Measurements from ENCODE around the gene HID1. TPM values are rescaled to one million over a fixed set of nuclear protein-coding genes. Genes with fewer than 3 reads are reported as not detected.

HID1 gene
- total and polyA plus RNA-seq, 2 of the 4 experiments (the other 2 are of a cell fraction): 0.18 to 1.7 TPM

DNA sequence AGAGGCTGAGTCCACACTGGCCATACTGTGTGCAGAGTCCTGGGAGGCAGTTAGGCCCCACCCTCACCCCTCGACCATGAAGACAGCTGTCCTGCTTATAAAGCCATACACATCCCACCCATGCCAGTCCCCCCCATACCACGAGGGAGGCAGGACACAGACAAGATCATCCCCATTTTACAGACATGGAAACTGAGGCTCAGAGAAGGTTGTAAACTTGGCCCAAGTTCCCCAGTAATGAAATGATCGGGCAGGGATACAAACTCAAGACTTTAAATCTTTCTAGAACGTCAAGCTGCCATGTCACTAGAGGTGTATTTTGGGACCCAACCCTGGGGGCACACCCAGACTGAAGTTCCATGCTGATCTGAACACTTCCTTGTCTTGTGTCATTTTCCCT lies 16.5 kb downstream of the HID1 start:
- no peak overlapping the region for H2AFZ ChIP-seq (replicated peaks; ENCODE audit: low read length, poor library complexity)
- no peak overlapping the region for H3K23ac ChIP-seq (ENCODE audit: low read depth, low read length)
- WGBS, 2 experiments (ENCODE audit: extremely low coverage in 2 of 2, insufficient read length in 1 of 2): no CpG with 5 or more reads among the region's 4 CpGs
- no peak overlapping the region for H3K18ac ChIP-seq (ENCODE audit: low read depth, low read length)
- no peaks in the 10 kb centered on the region for H3K36me3 ChIP-seq (ENCODE audit: control insufficient read depth, insufficient read depth, low read length)
- H3K9me1 ChIP-seq (ENCODE audit: insufficient read depth, low read length): no peaks in the 10 kb centered on the region
- no peak overlapping the region for H2BK5ac ChIP-seq (ENCODE audit: low read depth, low read length, poor library complexity, severe bottlenecking)
- no TSS peak for BruUV-seq (replicated peaks)
- POLR2A ChIA-PET (ENCODE audit: unreplicated experiment): no interaction called here
- intact Hi-C loops (cut with micrococcal nuclease) (no loop called here), in situ Hi-C loops (cut with MboI; ENCODE audit: low sequenced_read_pairs) (loop anchor here (10.0 kb wide), 1 partner anchor 211 kb away; the partner anchor contains the start of gene NHERF1), dilution Hi-C loops (cut with HindIII; ENCODE audit: low sequenced_read_pairs, unreplicated experiment) (no loop called here)
- no peak overlapping the region for H4K91ac ChIP-seq (ENCODE audit: insufficient read depth, low read depth, low read length)
- no peak overlapping the region for H2BK15ac ChIP-seq (ENCODE audit: low read depth, low read length)
- DNase-seq (no peak), ATAC-seq (ENCODE audit: low read depth) (no peak)
- no peak overlapping the region for H3K4ac ChIP-seq (ENCODE audit: low read depth, low read length)
- no peak overlapping the region for H3K56ac ChIP-seq (ENCODE audit: extremely low read depth, insufficient read depth, low read length)
- no peak overlapping the region for H2AK9ac ChIP-seq (replicated peaks; ENCODE audit: low read depth, low read length, poor library complexity)
- no peak overlapping the region for H3K9ac ChIP-seq (ENCODE audit: low read depth, low read length)
- no peak overlapping the region for H3K14ac ChIP-seq (replicated peaks; ENCODE audit: low read depth, low read length)
- no peak overlapping the region for H3K27ac ChIP-seq (ENCODE audit: insufficient read depth, low read length)
- no peaks in the 10 kb centered on the region for H3K9me3 ChIP-seq (ENCODE audit: control insufficient read depth, insufficient read depth, low read length)
- H3K79me1 ChIP-seq (ENCODE audit: low read depth in 1 of 2, low read length in 2 of 2): no peaks in the 10 kb centered on the region
- H3K4me3 ChIP-seq (ENCODE audit: insufficient read depth, low read depth, low read length): no peak overlapping the region
- H2BK20ac ChIP-seq (ENCODE audit: low read depth, low read length): no peak overlapping the region
- no peak overlapping the region for H4K5ac ChIP-seq (ENCODE audit: low read depth, low read length)
- TF ChIP-seq CHD1 (IDR thresholded peaks at IDR 0.05; ENCODE audit: low read depth, low read length) (no peak), CEBPB (IDR thresholded peaks at IDR 0.05; ENCODE audit: low read depth, low read length) (no peak), MAZ (IDR thresholded peaks at IDR 0.05; ENCODE audit: borderline replicate concordance, low read depth, low read length) (no peak), RFX5 (IDR thresholded peaks at IDR 0.05; ENCODE audit: low read depth, low read length) (no peak), POLR2A (IDR thresholded peaks at IDR 0.05; ENCODE audit: low read depth, low read length) (no peak), NFE2L2 (IDR thresholded peaks at IDR 0.05; ENCODE audit: low read depth, low read length) (no peak), BHLHE40 (IDR thresholded peaks at IDR 0.05; ENCODE audit: low read depth, low read length) (no peak), RAD21 (IDR thresholded peaks at IDR 0.05; ENCODE audit: low read length) (no peak)
- TF ChIP-seq, protein P1, sequence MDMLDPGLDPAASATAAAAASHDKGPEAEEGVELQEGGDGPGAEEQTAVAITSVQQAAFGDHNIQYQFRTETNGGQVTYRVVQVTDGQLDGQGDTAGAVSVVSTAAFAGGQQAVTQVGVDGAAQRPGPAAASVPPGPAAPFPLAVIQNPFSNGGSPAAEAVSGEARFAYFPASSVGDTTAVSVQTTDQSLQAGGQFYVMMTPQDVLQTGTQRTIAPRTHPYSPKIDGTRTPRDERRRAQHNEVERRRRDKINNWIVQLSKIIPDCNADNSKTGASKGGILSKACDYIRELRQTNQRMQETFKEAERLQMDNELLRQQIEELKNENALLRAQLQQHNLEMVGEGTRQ (IDR thresholded peaks at IDR 0.05; ENCODE audit: low read depth, low read length): no peak
- peaks cover 34% of the 10 kb centered on the region for H3K27me3 ChIP-seq (ENCODE audit: control insufficient read depth, insufficient read depth, low read length)
- no peaks in the 10 kb centered on the region for H4K20me1 ChIP-seq (ENCODE audit: insufficient read depth, low read length)
- H3K4me1 ChIP-seq (ENCODE audit: control insufficient read depth, insufficient read depth, low read length): 0 out of 2 replicates have a peak, but pooled peaks cover 1% of the 10 kb centered on the region
- H2AK5ac ChIP-seq (ENCODE audit: low read depth, low read length): no peak overlapping the region
- CTCF ChIA-PET: no interaction called here
- no peak overlapping the region for H3K4me2 ChIP-seq (ENCODE audit: low read depth, low read length)
- H2BK120ac ChIP-seq (ENCODE audit: low read depth, low read length): no peak overlapping the region
- H4K8ac ChIP-seq (ENCODE audit: low read depth in 2 of 2, low read length in 2 of 2): no peak overlapping the region
